Kidney (tissue), 14 donors: Measurements from ENCODE around the gene KIAA2012. TPM values are rescaled to one million over a fixed set of nuclear protein-coding genes. Genes with fewer than 3 reads are reported as not detected.

Experiments
- DNase-seq, 5 donors: peaks; one replicate each; pipeline ENCODE4 v3.0.0-alpha.2; 2013 to 2020
- FAIRE-seq: peaks from 2 replicates; lab custom pipeline; 2012; peaks lifted over from hg19 to GRCh38; lab: Jason Lieb, UNC
- H3K27ac ChIP-seq, 2 donors: one replicate each; pipeline ENCODE4 v1.7.0; 2013; ENCODE audit warnings: low read depth in 2 of 2, low read length in 2 of 2, inconsistent platforms in 1 of 2
- H3K27me3 ChIP-seq: one replicate; pipeline ENCODE4 v1.7.1; 2013; ENCODE audit warnings: low read length, inconsistent platforms; ENCODE audit not compliant: control insufficient read depth, insufficient read depth
- H3K36me3 ChIP-seq, 3 donors: one replicate each; pipeline versions ENCODE4 v1.7.0 to v1.7.1; 2013; ENCODE audit warnings: low read length in 3 of 3, control low read depth in 1 of 3, inconsistent platforms in 1 of 3; ENCODE audit not compliant: insufficient read depth in 3 of 3, control insufficient read depth in 2 of 3
- H3K4me1 ChIP-seq, 3 donors: one replicate each; pipeline versions ENCODE4 v1.7.0 to v1.7.1; 2013; ENCODE audit warnings: low read length in 3 of 3, inconsistent platforms in 1 of 3, low read depth in 1 of 3; ENCODE audit not compliant: control insufficient read depth in 2 of 3, insufficient read depth in 2 of 3
- H3K4me3 ChIP-seq, 3 donors: one replicate each; pipeline versions ENCODE4 v1.7.0 to v1.8.1; 2013; ENCODE audit warnings: low read length in 3 of 3, control low read depth in 1 of 3, inconsistent platforms in 1 of 3
- H3K9ac ChIP-seq, 3 donors: one replicate each; pipeline versions ENCODE4 v1.7.0 to v1.7.1; 2013; ENCODE audit warnings: low read length in 3 of 3, control low read depth in 1 of 3, inconsistent platforms in 1 of 3
- H3K9me3 ChIP-seq, 3 donors: one replicate each; pipeline versions ENCODE4 v1.7.0 to v1.7.1; 2013; ENCODE audit warnings: low read length in 3 of 3, control low read depth in 1 of 3, inconsistent platforms in 1 of 3; ENCODE audit not compliant: control insufficient read depth in 2 of 3, insufficient read depth in 1 of 3
- CTCF ChIP-seq: IDR thresholded peaks from 3 replicates; pipeline ENCODE4 v1.5.1; 2012; ENCODE audit warnings: mild to moderate bottlenecking, moderate library complexity, borderline replicate concordance; ENCODE audit not compliant: insufficient read depth; ENCODE audit errors: extremely low read depth
- intact Hi-C: fragments of 100-400 bp; cut with DNase I; formaldehyde crosslinking; loops from one replicate; pipeline ENCODE4 v1.11.1; 2022
- polyA plus RNA-seq: library from polyadenylated mRNA; stranded (reverse); fragments of 350-450 nt; fragmentation: Illumina TruSeq; extraction: RNeasy Lipid Tissue Mini Kit (QIAGEN cat#74804); gene quantifications from one replicate; pipeline ENCODE4 v1.2.3, GENCODE V29; 2014; ENCODE audit warnings: low read depth, low replicate concordance; ENCODE audit not compliant: insufficient read depth
- total RNA-seq: library from RNA; stranded (reverse); fragmentation: NEBNext Ultra II Directional; extraction: Animal tissue kit (Norgen Biotek cat#: 25700); gene quantifications from one replicate; pipeline ENCODE4 v1.2.1, GENCODE V29; 2021
- donor health status: control.
- donor health status: control.
- donor health status: control.
- donor health status: control.
- donor health status: control.
- donor health status: DM: yes; HTN: yes; CAD: no.
- donor health status: Normal renal cell carcinoma (clear cell type).

The KIAA2012 gene
- total and polyA plus RNA-seq, 2 donors from 2014 or later = not detected

- Histone ChIP-seq H3K9me3 (no peaks in the 10 kb centered on the region), H3K27me3 (no peaks in the 10 kb centered on the region), H3K4me1 (no peaks in the 10 kb centered on the region), H3K27ac (no peak overlapping the region), H3K4me3 (no peak overlapping the region), H3K36me3 (no peaks in the 10 kb centered on the region), H3K9ac (no peak overlapping the region)
- FAIRE-seq = no peak
- no peak for DNase-seq
- intact Hi-C loops = no loop called here
- TF ChIP-seq CTCF = no peak
Measured at GRCh38 chr2:202090530-202090929, 17.5 kb downstream of the KIAA2012 start.

GRCh38 chr2:202091476-202091875 is 18.4 kb downstream of the KIAA2012 start:
- Histone ChIP-seq H3K27me3 (no peaks in the 10 kb centered on the region), H3K36me3 (no peaks in the 10 kb centered on the region), H3K4me1 (no peaks in the 10 kb centered on the region), H3K27ac (no peak overlapping the region), H3K4me3 (no peak overlapping the region), H3K9me3 (no peaks in the 10 kb centered on the region), H3K9ac (no peak overlapping the region)
- no peak for TF ChIP-seq CTCF
- FAIRE-seq (no peak), DNase-seq (no peak)
- intact Hi-C loops = no loop called here

DNA sequence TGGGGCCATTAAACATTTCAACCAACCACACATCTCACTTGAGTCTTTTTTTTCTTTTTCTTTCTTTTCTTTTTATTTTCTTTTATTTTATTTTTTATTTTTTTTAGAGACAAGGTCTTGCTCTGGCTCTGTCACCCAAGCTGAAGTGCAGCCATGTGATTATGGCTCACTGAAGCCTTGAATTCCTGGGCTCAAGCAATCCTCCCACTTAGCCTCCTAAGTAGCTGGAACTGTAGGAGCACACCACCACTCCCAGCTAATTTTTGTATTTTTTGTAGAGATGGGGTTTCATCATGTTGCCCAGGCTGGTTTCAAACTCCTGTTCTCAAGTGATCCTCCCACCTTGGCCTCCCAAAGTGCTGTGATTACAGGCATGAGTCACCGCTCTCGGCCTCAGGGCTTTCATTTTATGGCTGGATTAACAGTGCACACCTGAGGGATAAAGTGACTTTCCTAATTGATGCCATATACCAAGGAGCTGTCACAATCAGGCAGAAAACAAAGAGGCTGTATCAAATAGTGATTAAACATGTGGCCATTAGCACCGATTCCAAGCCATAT is 21.5 kb downstream of the KIAA2012 start:
- Histone ChIP-seq H3K4me1 (no peaks in the 10 kb centered on the region), H3K9ac (no peak overlapping the region), H3K27ac (no peak overlapping the region), H3K9me3 (no peaks in the 10 kb centered on the region), H3K36me3 (no peaks in the 10 kb centered on the region), H3K4me3 (no peak overlapping the region), H3K27me3 (no peaks in the 10 kb centered on the region)
- intact Hi-C loops = no loop called here
- FAIRE-seq (no peak), DNase-seq (no peak)
- TF ChIP-seq CTCF = no peak

- FAIRE-seq = no peak
- intact Hi-C loops = no loop called here
Measured at GRCh38 chr2:202095235-202095634, 22.2 kb downstream of the KIAA2012 start.

More at GRCh38 chr2:202095235-202095634, 22.2 kb downstream of the KIAA2012 start:
- H3K9ac ChIP-seq = no peak overlapping the region
- TF ChIP-seq CTCF = no peak
- H3K4me1 ChIP-seq = no peaks in the 10 kb centered on the region
- H3K36me3 ChIP-seq = no peaks in the 10 kb centered on the region
- no peak overlapping the region for H3K27ac ChIP-seq
- DNase-seq = no peak
- no peaks in the 10 kb centered on the region for H3K27me3 ChIP-seq
- no peaks in the 10 kb centered on the region for H3K9me3 ChIP-seq
- H3K4me3 ChIP-seq = no peak overlapping the region
